GM19395 (cell line): ENCODE results near the gene BTNL8.

Source experiments
- ATAC-seq: cut with Tn5 transposase; IDR thresholded peaks from one replicate; pipeline ENCODE4 v1.9.1; 2021; ENCODE audit warnings: mild to moderate bottlenecking, moderate library complexity; ENCODE audit not compliant: unreplicated experiment

The BTNL8 gene

GRCh38 chr5:180950291-180950949 is 51.5 kb downstream of the BTNL8 start:
- no peak for ATAC-seq

DNA sequence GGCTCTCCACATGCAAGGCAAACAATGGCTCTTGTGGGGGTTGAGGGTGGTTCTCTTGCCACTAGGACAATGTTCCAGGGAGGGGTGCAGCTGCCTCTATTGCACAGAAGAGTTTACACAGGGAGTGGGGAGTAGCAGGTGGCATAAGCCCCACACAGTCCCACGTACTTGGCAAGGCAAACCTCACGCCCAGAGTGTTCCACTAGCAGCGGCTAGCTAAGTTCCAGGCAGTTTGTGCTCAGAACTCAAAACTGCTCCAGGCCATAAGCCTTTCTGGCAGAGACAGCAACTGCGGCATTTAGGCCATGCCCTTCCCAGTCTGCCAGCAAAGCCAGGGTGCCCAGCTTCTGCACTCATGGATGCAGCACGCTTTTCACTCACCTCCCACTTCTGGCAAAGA is 60.7 kb downstream of the BTNL8 start:
- no peak for ATAC-seq

DNA sequence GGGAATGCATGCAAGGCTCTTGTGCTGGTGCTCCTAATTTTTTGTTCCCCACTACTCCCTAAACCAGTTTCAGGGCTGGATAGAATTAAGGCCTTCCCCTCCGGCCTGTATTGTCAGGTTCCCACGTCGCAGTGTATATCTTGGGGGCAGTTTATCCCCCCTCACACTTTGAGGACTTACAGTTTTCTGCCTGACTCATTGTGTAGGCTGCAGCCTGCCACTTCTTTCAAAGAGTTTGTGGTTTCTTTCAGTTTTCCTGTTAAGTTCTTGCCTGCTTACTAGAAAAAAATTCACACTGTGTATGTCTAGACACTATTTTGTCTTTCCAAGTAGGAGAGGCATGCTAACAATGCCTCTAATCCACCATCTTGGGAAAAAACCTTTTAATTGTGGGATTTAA is 61.2 kb downstream of the BTNL8 start:
- ATAC-seq = no peak

DNA sequence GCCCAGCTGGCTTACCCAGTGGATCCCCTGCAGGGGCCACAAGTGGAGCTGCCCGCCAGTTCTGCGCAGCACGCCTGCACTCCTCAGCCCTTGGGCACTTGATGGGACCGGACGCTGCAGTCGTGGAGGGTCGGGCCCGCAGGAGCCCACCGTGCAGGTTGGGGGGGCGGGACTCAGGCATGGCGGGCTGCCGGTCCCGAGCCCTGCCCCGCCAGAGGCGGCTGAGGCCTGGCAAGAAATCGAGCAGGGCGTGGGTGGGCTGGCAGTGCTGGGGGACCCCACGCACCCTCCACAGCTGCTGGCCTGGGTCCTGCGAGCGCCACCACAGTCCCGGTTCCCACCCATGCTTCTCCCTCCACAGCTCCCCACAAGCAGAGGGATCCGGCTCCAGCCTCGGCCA is 70.4 kb downstream of the BTNL8 start:
- ATAC-seq = no peak

DNA sequence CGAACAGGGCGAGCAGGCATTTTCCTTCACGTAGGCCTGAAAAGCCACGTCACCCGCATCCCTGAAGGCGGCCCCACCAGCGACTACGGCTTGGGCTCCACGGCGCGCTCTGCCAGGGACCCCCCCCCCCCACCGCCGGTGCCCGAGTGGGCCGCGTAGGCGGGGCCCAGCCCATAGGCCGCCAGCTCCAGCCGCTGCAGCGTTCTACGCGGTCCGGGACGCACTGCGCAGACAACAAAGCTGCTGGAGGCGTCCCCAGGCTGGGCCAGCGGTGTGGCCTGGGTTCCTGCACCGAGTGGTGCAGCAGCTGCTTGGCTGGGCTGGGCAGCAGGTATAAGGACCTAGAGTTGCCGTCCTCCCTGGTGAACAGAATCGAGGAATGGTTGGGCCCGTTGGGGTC is 71.4 kb downstream of the BTNL8 start:
- ATAC-seq = no peak

DNA sequence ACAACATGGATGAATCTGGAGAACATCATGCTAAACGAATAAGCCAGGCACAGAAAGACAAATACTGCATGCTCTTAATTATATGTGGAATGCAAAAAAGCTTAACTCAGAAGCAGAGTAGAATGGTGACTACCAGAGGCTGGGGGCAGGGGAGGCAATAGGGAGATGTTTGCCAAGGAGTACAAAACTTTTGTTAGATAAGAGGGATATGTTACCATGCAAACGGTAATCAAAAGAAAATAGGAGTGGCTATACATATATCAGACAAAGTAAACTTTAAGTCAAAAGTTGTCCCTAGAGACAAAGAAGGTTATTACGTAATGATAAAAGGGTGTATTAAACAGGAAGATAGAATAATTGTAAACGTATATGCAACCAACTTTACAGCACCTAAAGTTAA is 71.9 kb downstream of the BTNL8 start:
- ATAC-seq = no peak

DNA sequence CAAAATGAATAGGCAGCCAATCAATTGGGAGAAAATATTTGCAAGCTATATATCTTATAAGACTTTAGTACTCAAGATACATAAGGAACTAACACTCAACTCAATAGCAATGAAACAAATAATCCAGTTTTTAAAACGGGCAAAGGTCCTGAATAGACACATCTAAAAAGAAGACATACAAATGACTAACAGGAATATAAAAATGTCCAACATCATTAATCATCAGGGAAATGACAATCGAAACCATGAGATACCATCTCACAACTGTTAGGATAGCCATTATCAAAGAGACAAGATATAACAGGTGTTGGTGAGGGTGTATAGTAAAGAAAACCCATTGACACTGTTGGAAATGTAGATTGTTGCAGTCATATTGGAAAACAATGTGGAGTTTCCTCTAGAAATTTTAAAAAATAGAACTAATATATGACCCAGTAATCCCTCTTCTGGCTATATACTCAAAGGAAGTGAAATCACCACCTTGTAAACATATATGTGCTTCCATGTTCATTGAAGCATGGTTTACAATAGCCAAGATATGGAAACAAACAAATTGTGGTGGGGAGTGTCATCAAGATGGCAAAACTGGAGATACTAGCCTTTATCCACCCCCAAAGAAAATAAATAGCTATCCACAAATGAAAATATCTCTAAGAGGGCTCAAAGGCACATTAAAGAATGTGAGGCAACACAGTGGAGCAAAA is 75.8 kb downstream of the BTNL8 start:
- ATAC-seq = no peak

GRCh38 chr5:180975338-180975737 is 76.4 kb downstream of the BTNL8 start:
- ATAC-seq = peak; percentile 66

DNA sequence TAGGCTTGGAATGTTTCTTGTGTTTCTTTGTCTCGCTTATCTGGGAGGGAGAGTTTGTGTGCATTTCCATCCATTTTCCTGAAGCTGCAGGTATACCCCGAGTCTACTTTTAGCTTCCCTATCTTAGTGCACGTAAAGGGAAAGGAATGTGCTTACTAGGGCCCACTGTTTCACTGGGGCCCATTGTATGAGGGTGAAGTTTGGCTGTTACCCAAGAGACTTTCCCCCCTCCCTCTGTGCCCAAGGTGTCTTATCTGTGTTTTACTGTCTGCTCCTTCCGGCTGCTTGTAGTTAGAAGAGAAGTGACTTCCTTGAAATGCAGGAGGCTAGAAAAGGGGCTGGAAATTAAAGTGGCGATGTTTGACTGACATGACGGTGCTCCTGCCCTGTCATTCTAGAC is 77.6 kb downstream of the BTNL8 start:
- ATAC-seq = no peak

- no peak for ATAC-seq
Measured at GRCh38 chr5:180977852-180978251, 78.9 kb downstream of the BTNL8 start.

- no peak for ATAC-seq
Measured at GRCh38 chr5:180982008-180982741, 83.2 kb downstream of the BTNL8 start.

DNA sequence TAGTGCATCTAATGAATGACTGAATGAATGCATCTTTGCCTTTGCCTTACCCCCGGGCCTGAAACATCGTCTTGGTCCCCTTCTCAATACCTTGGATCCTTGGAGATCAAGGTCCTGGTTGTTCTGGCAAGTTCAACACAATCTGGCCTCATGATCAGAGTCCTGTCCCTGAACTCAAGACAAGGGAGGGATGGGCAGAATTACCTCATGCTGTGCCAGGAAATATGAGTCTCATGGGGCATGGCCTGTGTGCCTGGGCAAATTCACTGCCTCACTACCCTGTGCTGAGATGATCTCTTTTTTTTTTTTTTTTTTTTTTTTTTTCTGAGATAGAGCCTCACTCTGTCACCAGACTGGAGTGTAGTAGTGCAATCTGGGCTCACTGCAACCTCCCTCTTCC is 89.1 kb downstream of the BTNL8 start:
- no peak for ATAC-seq

- ATAC-seq = no peak
Measured at GRCh38 chr5:180988592-180988991, 89.6 kb downstream of the BTNL8 start, which contains the start of gene BTNL3. BTNL3 (plus strand) TSS chr5:180988846; CDS start chr5:180989029, 183 bp downstream.

- ATAC-seq = no peak
Measured at GRCh38 chr5:180990086-180990881, 91.3 kb downstream of the BTNL8 start.

DNA sequence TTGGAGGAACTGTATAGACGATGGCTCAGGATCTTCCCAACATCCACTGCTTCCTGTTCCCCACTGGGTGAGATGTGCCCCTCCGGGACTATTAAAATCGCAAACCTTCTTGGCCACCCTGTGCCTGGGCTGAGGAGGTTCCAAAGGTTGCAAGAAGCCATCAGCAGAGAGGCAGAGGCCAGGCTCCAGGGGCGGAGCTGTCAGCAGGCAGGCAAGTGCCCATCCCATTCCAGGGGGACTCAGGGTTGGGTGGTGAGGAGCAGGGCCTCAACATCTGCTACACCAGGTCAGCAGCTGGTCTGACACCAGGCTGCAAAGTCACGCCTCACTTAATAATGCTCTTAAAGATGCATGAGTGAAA is 91.9 kb downstream of the BTNL8 start:
- no peak for ATAC-seq
